Fibroblast of the conjunctiva (primary cell): ENCODE measurements around the gene EIF3I.

Source experiments
- DNase-seq: peaks from one replicate; pipeline ENCODE4 v3.0.0-alpha.2; 2010; ENCODE audit warnings: low read depth

The EIF3I gene

GRCh38 chr1:32221980-32222755 lies at the start of gene EIF3I, which contains the start of gene TMEM234:
EIF3I (plus strand) TSS chr1:32222407; CDS start chr1:32222442, 35 bp downstream.
TMEM234 (minus strand) TSS chr1:32222353; CDS start chr1:32222322, 31 bp downstream.
- DNase-seq, result peak; percentile 79

GRCh38 chr1:32172621-32173245 lies 49.5 kb upstream of the EIF3I start:
- DNase-seq, result no peak

GRCh38 chr1:32178380-32179192 lies 43.6 kb upstream of the EIF3I start:
- no peak for DNase-seq

GRCh38 chr1:32179193-32179442 lies 43.1 kb upstream of the EIF3I start:
- DNase-seq, result no peak

- peak; percentile 85 for DNase-seq
Observed at GRCh38 chr1:32179443-32180185, 42.6 kb upstream of the EIF3I start, which contains the start of gene TXLNA. TXLNA (plus strand) TSS chr1:32179675; CDS start chr1:32180346, 671 bp downstream.

- no peak for DNase-seq
Observed at GRCh38 chr1:32180186-32181060, 41.8 kb upstream of the EIF3I start.

- no peak for DNase-seq
Observed at GRCh38 chr1:32181065-32181464, 41.1 kb upstream of the EIF3I start.

- no peak for DNase-seq
Observed at GRCh38 chr1:32181563-32181962, 40.6 kb upstream of the EIF3I start.

GRCh38 chr1:32182060-32182459 lies 40.1 kb upstream of the EIF3I start:
- no peak for DNase-seq

- no peak for DNase-seq
Observed at GRCh38 chr1:32184650-32185049, 37.6 kb upstream of the EIF3I start.

- no peak for DNase-seq
Observed at GRCh38 chr1:32186077-32186476, 36.1 kb upstream of the EIF3I start.

GRCh38 chr1:32186491-32186890 lies 35.7 kb upstream of the EIF3I start:
- no peak for DNase-seq

- DNase-seq, result no peak
Observed at GRCh38 chr1:32187850-32188249, 34.4 kb upstream of the EIF3I start.

GRCh38 chr1:32192220-32192948 lies 29.8 kb upstream of the EIF3I start:
- DNase-seq, result no peak

- DNase-seq, result no peak
Observed at GRCh38 chr1:32194984-32195383, 27.2 kb upstream of the EIF3I start.

GRCh38 chr1:32195531-32195930 lies 26.7 kb upstream of the EIF3I start:
- DNase-seq, result no peak

GRCh38 chr1:32195972-32196823 lies 26.0 kb upstream of the EIF3I start:
- no peak for DNase-seq

- DNase-seq, result no peak
Observed at GRCh38 chr1:32197074-32197473, 25.1 kb upstream of the EIF3I start.

GRCh38 chr1:32197837-32198236 lies 24.4 kb upstream of the EIF3I start:
- no peak for DNase-seq
